Upper lobe of left lung (tissue), 6 donors: ENCODE measurements around the gene PARD3B. TPM values are rescaled to one million over a fixed set of nuclear protein-coding genes. Genes with fewer than 3 reads are reported as not detected.

Experiments used
- ATAC-seq, 2 donors: fragments of 200-7000 bp; cut with Tn5 transposase; one replicate each; pipeline ENCODE4 v1.9.1; 2022; ENCODE audit warnings: mild to moderate bottlenecking in 2 of 2, moderate library complexity in 2 of 2; ENCODE audit not compliant: low FRiP score in 2 of 2
- DNase-seq, 2 donors: peaks; one replicate each; pipeline ENCODE4 v3.0.0-alpha.2; 2019 to 2020
- H3K27ac ChIP-seq, 4 donors: fragments of 200-600 bp; sonication (generic); one replicate each; pipeline ENCODE4 v1.5.1; 2016 to 2019
- H3K27me3 ChIP-seq, 4 donors: fragments of 200-600 bp; sonication (generic); one replicate each; pipeline ENCODE4 v1.5.1; 2017 to 2019
- H3K36me3 ChIP-seq, 4 donors: fragments of 200-600 bp; sonication (generic); one replicate each; pipeline ENCODE4 v1.5.1; 2016 to 2019
- H3K4me1 ChIP-seq, 4 donors: fragments of 200-600 bp; sonication (generic); one replicate each; pipeline ENCODE4 v1.5.1; 2018 to 2019
- H3K4me3 ChIP-seq, 4 donors: fragments of 200-600 bp; sonication (generic); one replicate each; pipeline ENCODE4 v1.5.1; 2017 to 2019; ENCODE audit warnings: mild to moderate bottlenecking in 2 of 4, moderate library complexity in 1 of 4
- H3K9me3 ChIP-seq, 4 donors: fragments of 200-600 bp; sonication (generic); one replicate each; pipeline ENCODE4 v1.5.1; 2018 to 2019
- EP300 ChIP-seq, 4 donors: sonication (generic); formaldehyde crosslinking; IDR thresholded peaks; one replicate each; pipeline ENCODE4 v1.5.1; 2017; ENCODE audit warnings: antibody characterized with exemption in 4 of 4, control low read depth in 2 of 4
- POLR2A ChIP-seq, 4 donors: fragments of 450-650 bp; IDR thresholded peaks; one replicate each; pipeline ENCODE4 v1.5.1; 2016 to 2017; ENCODE audit warnings: antibody characterized with exemption in 4 of 4, mild to moderate bottlenecking in 2 of 4
- POLR2AphosphoS5 ChIP-seq, 2 donors: sonication (generic); formaldehyde crosslinking; IDR thresholded peaks; one replicate each; pipeline ENCODE4 v1.5.1; 2017; ENCODE audit warnings: antibody characterized with exemption in 2 of 2
- WGBS, 2 donors: methylation state at CpG; one replicate each; pipeline ENCODE4 v1.1.5; 2017 to 2018; 5-methylcytosine and 5-hydroxymethylcytosine counted together
- total RNA-seq, 6 donors: library from RNA; depleted of rRNA in 4 of 6; stranded (reverse); fragments of >200 nt in 4 of 6; gene quantifications; one replicate each; pipeline versions ENCODE4 v1.1.0 to v1.2.1, GENCODE V29; 2016 to 2021
- TF ChIP-seq, protein P1 (sequence below), 6 experiments: fragments of 450-650 bp in 4 of 6; fragments of 200-600 bp in 2 of 6; sonication (generic) in 2 of 6; IDR thresholded peaks; one replicate each; pipeline ENCODE4 v1.5.1; 2016 to 2019; ENCODE audit warnings: antibody characterized with exemption in 6 of 6
- donor health status: DM: no; HTN: no; CAD: no; lungs with moderate emphysema.
- donor health status: DM: no; HTN: yes; CAD: no; lungs with severe emphysema.

Gene PARD3B
- total RNA-seq, 6 donors from 2014 or later, result 17.8 to 44.9 (median 24.2) TPM

DNA sequence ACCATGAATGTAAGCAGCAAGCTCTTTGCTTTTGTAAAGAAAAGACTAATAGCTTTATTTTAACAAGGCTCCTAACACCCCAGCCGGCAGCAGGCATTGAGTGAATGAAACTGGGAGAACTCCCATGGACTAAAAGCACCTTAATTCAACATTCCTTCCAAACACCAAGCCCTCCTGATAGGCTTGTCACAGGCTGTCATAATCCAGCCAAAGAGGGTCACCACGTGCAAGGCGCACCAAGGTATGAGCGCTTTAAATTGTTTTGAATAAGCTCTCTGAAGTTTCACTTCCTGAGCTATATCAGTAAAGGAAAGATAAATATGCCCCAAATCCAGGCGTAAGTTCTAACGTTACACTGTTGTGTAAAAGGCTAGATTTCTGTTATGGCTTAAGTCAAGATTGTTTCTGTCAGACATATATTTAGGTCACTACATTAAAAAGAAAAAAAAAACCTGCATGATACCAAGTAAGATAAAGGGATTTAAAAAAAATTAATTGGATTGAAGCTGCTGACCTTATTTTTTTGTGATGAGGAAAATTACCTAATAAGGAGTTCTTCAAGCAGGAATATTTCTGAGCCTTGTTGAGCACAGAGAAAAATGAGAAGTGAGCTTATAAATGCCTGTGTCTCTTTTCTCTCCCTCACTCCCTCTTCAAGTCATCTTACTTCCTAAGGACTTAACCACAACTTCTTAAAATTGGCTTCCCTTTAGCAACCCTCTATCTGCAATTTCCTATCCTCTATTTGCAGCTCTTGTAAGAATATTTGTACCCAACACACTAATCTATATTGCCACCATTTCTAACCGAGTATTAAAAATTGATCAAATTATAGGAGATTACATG lies 1000.9 kb downstream of the PARD3B start:
- peaks cover 0 to 23% (median 10%) of the 10 kb centered on the region in 4 donors for H3K4me1 ChIP-seq
- no peak for TF ChIP-seq EP300 (IDR thresholded peaks at IDR 0.05)
- TF ChIP-seq POLR2AphosphoS5 (IDR thresholded peaks at IDR 0.05), result no peak
- TF ChIP-seq POLR2A (IDR thresholded peaks at IDR 0.05), result no peak
- no peak overlapping the region for H3K27ac ChIP-seq
- no peaks in the 10 kb centered on the region for H3K9me3 ChIP-seq
- H3K27me3 ChIP-seq, result no peaks in the 10 kb centered on the region
- DNase-seq, result no peak
- no peaks in the 10 kb centered on the region for H3K36me3 ChIP-seq
- no peak overlapping the region for H3K4me3 ChIP-seq
- 60% methylated on average over 7 of the region's 7 CpGs for WGBS, 2 donors
- ATAC-seq, result peak in 1 of 2 donors; percentile 75

DNA sequence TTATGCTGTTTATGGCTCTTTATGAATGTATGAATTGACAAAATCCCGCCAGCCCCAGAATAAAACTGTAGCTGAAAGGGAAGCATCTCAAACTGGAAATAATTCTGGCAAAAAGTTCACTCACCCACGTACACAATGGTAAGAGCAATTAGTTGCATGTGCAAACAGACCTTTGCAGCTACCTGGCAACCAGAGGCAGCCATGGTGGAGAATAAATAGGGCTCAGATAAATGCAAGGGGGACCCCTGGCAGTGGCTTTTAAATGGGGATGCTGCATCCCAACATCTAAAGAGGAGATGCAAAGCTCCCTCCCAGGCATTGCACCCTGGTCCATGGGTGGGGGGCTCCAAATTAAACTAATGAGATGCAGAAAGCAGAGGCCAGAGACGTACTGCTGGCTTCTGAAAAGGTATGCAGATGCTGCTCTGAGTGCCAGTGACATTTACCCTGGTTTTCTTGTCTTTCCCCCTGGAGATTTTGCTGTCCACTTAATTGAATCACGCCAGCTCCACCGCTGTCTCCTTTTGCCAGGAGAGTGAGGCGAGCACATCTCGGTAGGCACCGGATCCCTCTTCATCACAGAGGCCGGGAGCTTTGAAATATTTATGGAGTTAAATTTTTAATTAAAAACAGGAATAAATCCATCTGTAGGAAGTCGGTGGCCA lies 1010.4 kb downstream of the PARD3B start:
- Histone ChIP-seq H3K4me1 (no peaks in the 10 kb centered on the region), H3K9me3 (no peaks in the 10 kb centered on the region), H3K27me3 (no peaks in the 10 kb centered on the region), H3K4me3 (no peak overlapping the region), H3K36me3 (no peaks in the 10 kb centered on the region), H3K27ac (no peak overlapping the region)
- WGBS, 2 donors, result 92 to 95% methylated on average over 10 of the region's 10 CpGs
- no peak for ATAC-seq
- DNase-seq, result no peak
- TF ChIP-seq POLR2A (IDR thresholded peaks at IDR 0.05) (no peak), EP300 (IDR thresholded peaks at IDR 0.05) (no peak), POLR2AphosphoS5 (IDR thresholded peaks at IDR 0.05) (no peak)
- TF ChIP-seq, protein P1, sequence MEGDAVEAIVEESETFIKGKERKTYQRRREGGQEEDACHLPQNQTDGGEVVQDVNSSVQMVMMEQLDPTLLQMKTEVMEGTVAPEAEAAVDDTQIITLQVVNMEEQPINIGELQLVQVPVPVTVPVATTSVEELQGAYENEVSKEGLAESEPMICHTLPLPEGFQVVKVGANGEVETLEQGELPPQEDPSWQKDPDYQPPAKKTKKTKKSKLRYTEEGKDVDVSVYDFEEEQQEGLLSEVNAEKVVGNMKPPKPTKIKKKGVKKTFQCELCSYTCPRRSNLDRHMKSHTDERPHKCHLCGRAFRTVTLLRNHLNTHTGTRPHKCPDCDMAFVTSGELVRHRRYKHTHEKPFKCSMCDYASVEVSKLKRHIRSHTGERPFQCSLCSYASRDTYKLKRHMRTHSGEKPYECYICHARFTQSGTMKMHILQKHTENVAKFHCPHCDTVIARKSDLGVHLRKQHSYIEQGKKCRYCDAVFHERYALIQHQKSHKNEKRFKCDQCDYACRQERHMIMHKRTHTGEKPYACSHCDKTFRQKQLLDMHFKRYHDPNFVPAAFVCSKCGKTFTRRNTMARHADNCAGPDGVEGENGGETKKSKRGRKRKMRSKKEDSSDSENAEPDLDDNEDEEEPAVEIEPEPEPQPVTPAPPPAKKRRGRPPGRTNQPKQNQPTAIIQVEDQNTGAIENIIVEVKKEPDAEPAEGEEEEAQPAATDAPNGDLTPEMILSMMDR (IDR thresholded peaks at IDR 0.05), result no peak

DNA sequence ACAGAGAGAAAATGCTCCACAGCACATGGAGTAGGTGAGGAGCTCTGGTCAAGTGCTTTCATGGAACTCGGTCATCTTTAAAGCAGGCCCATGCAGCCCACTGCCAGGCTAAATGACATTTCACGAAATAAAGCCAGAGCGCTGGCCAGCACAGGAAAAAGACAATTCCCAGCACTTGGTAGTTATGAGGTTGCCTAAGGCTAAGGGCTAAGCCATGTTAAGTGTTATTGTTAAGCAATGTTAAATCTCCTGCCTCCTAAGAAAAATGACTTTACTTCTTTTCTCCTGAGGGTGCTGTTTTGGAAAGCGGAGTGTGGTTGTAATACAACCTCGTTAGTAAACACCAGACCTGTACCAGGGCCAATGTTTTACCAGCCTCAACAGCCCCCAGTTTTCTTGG lies 1011.1 kb downstream of the PARD3B start:
- no peaks in the 10 kb centered on the region for H3K27me3 ChIP-seq
- H3K9me3 ChIP-seq, result no peaks in the 10 kb centered on the region
- ATAC-seq (no peak), DNase-seq (no peak)
- no peaks in the 10 kb centered on the region for H3K4me1 ChIP-seq
- TF ChIP-seq, protein P1 (IDR thresholded peaks at IDR 0.05), result no peak
- TF ChIP-seq POLR2A (IDR thresholded peaks at IDR 0.05), result no peak
- TF ChIP-seq POLR2AphosphoS5 (IDR thresholded peaks at IDR 0.05), result no peak
- no peak for TF ChIP-seq EP300 (IDR thresholded peaks at IDR 0.05)
- 90 to 93% methylated on average over 5 of the region's 5 CpGs for WGBS, 2 donors
- no peak overlapping the region for H3K27ac ChIP-seq
- no peaks in the 10 kb centered on the region for H3K36me3 ChIP-seq
- H3K4me3 ChIP-seq, result no peak overlapping the region

DNA sequence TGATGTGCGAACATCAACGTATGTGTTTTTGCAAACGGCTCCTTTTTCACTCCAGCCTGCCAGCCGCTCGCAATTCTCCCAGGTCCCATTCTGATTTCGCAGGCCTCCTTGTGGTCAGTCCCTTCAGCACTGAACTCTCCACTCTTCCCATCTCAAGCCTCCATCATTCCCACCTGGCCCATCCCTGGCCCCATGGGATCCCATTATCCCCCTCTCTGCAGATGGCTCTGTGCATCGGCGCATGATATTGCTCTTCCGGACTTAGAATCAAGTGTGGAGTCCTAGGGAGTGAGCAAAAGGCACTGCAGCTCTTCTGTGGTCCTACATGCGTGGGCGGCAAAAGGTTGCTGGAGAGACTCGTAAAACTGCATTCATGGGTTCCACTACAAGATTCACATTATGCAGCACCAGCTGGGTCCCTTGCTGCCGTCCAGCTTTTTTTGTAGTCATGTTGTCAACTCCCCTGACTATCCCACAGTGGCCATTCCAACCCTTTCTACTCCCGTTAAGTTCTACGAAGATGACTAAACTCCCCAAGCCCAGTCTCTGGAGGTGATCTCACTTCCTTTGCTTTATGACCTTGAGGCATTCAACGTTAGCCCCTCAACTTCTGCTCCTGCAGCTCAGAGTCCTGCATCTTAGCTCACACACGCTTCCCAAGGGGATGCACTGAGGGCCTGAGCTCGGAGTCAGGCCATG lies 1011.7 kb downstream of the PARD3B start:
- DNase-seq (no peak), ATAC-seq (no peak)
- no peaks in the 10 kb centered on the region for H3K27me3 ChIP-seq
- H3K36me3 ChIP-seq, result no peaks in the 10 kb centered on the region
- WGBS, 2 donors, result 89% methylated on average over 18 of the region's 18 CpGs
- no peak overlapping the region for H3K27ac ChIP-seq
- TF ChIP-seq, protein P1 (IDR thresholded peaks at IDR 0.05), result no peak
- TF ChIP-seq EP300 (IDR thresholded peaks at IDR 0.05), result no peak
- no peak for TF ChIP-seq POLR2AphosphoS5 (IDR thresholded peaks at IDR 0.05)
- no peak for TF ChIP-seq POLR2A (IDR thresholded peaks at IDR 0.05)
- H3K9me3 ChIP-seq, result no peaks in the 10 kb centered on the region
- H3K4me3 ChIP-seq, result no peak overlapping the region
- H3K4me1 ChIP-seq, result no peaks in the 10 kb centered on the region

DNA sequence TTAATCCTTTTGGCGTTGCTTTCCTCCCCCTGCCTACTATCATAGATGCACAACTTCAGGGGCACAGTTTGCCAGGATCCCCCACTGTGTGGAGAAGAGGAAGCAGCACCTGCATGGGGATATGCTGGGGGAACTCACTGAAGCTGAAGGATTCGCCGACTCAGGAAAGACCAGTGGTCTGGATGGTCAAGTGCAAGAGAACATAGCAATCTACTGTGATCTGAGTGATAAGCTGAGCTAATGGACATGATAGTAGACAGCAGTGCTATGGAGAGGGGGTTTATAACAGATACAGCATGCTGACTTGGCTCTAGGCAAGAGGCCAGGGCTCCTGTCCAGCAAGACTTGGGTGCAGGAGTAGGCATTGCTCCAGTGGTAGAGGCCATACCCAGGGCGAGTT lies 1012.6 kb downstream of the PARD3B start:
- H3K4me3 ChIP-seq, result no peak overlapping the region
- no peaks in the 10 kb centered on the region for H3K36me3 ChIP-seq
- ATAC-seq (no peak), DNase-seq (no peak)
- no peaks in the 10 kb centered on the region for H3K9me3 ChIP-seq
- H3K27me3 ChIP-seq, result no peaks in the 10 kb centered on the region
- TF ChIP-seq, protein P1 (IDR thresholded peaks at IDR 0.05), result no peak
- TF ChIP-seq POLR2AphosphoS5 (IDR thresholded peaks at IDR 0.05) (no peak), EP300 (IDR thresholded peaks at IDR 0.05) (no peak), POLR2A (IDR thresholded peaks at IDR 0.05) (no peak)
- no peak overlapping the region for H3K27ac ChIP-seq
- H3K4me1 ChIP-seq, result no peaks in the 10 kb centered on the region
- 92 to 95% methylated on average over 4 of the region's 4 CpGs for WGBS, 2 donors
